Natural killer cell (primary cell): Measurements from ENCODE around the gene COPS3. TPM values are rescaled to one million over a fixed set of nuclear protein-coding genes. Genes with fewer than 3 reads are reported as not detected.

Source experiments
- ATAC-seq, 3 donors: fragments of 150-1000 bp in 2 of 3; fragments of 200-7000 bp in 1 of 3; cut with Tn5 transposase; 1 replicate in 1 of 3; 2 replicates in 2 of 3; pipeline ENCODE4 v1.10.0; 2021; ENCODE audit warnings: mild to moderate bottlenecking in 2 of 3, moderate library complexity in 2 of 3
- DNase-seq, 2 donors: peaks; one replicate each; pipeline versions ENCODE4 v3.0.0 to v3.0.0-alpha.2; 2013 to 2021; ENCODE audit warnings: mixed read lengths in 1 of 2
- H3K27ac ChIP-seq: one replicate; pipeline ENCODE4 v1.5.1; 2013; ENCODE audit warnings: mild to moderate bottlenecking, low read length
- H3K27me3 ChIP-seq: one replicate; pipeline ENCODE4 v1.6.1; 2013; ENCODE audit warnings: low read length; ENCODE audit not compliant: control insufficient read depth, insufficient read depth
- H3K36me3 ChIP-seq: one replicate; pipeline ENCODE4 v1.6.1; 2013; ENCODE audit warnings: low read length; ENCODE audit not compliant: control insufficient read depth, insufficient read depth
- H3K4me1 ChIP-seq: one replicate; pipeline ENCODE4 v1.6.1; 2013; ENCODE audit warnings: low read length; ENCODE audit not compliant: control insufficient read depth, insufficient read depth
- H3K4me3 ChIP-seq: one replicate; pipeline ENCODE4 v1.5.1; 2013; ENCODE audit warnings: low read length
- H3K9me3 ChIP-seq: one replicate; pipeline ENCODE4 v1.6.1; 2013; ENCODE audit warnings: low read length; ENCODE audit not compliant: control insufficient read depth, insufficient read depth
- H3K27ac Mint-ChIP-seq, 2 donors: one replicate each; pipeline ENCODE4 v1.8.0; 2022; ENCODE audit warnings: mild to moderate bottlenecking in 2 of 2, mixed read lengths in 2 of 2, moderate library complexity in 1 of 2
- H3K27me3 Mint-ChIP-seq, 2 donors: one replicate each; pipeline ENCODE4 v1.8.0; 2022; ENCODE audit warnings: low read depth in 2 of 2, mixed read lengths in 2 of 2
- H3K36me3 Mint-ChIP-seq: one replicate; pipeline ENCODE4 v1.8.0; 2022; ENCODE audit warnings: mixed read lengths
- H3K4me1 Mint-ChIP-seq, 2 donors: one replicate each; pipeline ENCODE4 v1.8.0; 2022; ENCODE audit warnings: mixed read lengths in 2 of 2
- H3K4me3 Mint-ChIP-seq: one replicate; pipeline ENCODE4 v1.8.0; 2022; ENCODE audit warnings: mild to moderate bottlenecking, moderate library complexity, mixed read lengths
- H3K9me3 Mint-ChIP-seq, 2 donors: one replicate each; pipeline ENCODE4 v1.8.0; 2022; ENCODE audit warnings: mixed read lengths in 2 of 2
- WGBS: methylation state at CpG from one replicate; pipeline ENCODE4 v1.1.7; 2013; ENCODE audit warnings: missing lambda C conversion rate; ENCODE audit not compliant: insufficient coverage; 5-methylcytosine and 5-hydroxymethylcytosine counted together
- intact Hi-C: fragments of 100-400 bp; cut with micrococcal nuclease; formaldehyde crosslinking; loops from one replicate; pipeline ENCODE4 v1.14.2; 2022
- total RNA-seq, 4 donors: library from RNA; stranded (reverse); fragments of 120-200 nt in 1 of 4; gene quantifications; one replicate each; pipeline versions ENCODE4 v1.2.3 to v1.2.4, GENCODE V29; 2013 to 2022
- TF ChIP-seq, protein P1 (sequence below): fragments of 200-600 bp; IDR thresholded peaks from one replicate; pipeline ENCODE4 v1.8.0; 2022; ENCODE audit warnings: antibody characterized with exemption

Gene COPS3
- total RNA-seq, 3 donors from 2014 or later (not counting 1 experiment from before 2014, with no cell fraction given): 101 to 115 (median 102) TPM

DNA sequence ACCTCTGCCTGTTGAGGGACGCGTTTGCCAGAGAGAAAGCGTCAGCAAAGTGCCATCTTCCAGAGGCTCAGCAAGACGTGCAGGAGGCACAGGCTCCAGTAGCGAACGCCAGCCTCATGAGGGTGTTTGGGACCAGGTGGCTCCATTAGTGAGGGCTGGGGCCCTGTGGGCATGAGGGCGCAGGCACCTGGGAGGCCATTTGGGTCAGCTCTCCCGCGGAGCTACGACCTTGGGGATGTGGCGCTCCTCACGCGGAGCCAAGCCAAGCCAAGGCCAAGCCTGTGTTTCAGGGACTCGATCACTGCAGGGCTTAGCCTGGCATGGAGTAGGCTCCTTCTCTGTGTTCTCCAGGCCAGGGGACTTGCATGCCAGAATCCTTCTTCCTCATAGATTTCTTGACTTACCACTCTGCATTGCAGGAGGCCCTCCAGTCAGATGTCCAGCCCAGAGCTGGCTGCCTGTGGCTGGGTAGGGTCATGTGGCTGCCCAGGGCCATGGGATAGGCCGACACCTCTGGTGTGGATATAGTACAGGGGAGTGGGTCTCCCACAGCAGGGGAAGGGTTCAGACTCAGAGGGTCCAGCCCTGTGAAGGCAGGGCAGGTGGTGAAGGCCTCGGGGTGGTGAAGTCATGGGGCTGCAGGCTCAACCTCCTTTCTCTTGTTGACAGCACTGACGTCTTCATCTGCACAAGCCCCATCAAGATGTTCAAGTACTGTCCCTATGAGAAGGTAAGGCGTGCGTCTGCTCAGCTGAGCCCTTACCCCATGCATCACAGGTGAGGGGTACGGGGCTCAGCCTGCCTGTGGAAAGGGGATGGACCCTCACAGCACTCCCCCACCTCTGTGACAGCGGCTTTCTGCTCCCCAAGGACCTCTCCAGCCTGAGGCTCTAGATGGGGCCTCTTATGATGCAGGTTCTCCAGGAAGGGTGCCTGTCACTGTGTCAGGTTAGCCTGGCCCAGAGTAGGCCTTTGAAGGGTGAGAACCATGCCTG, 41.8 kb upstream of the COPS3 start:
- H3K9me3 Mint-ChIP-seq: no peaks in the 10 kb centered on the region
- H3K27ac Mint-ChIP-seq: no peak overlapping the region
- peaks cover under 1% of the 10 kb centered on the region for H3K4me1 ChIP-seq
- no peaks in the 10 kb centered on the region for H3K36me3 Mint-ChIP-seq
- no peak overlapping the region for H3K4me3 Mint-ChIP-seq
- DNase-seq: no peak
- no peak overlapping the region for H3K4me3 ChIP-seq
- H3K27me3 ChIP-seq: no peaks in the 10 kb centered on the region
- H3K4me1 Mint-ChIP-seq: no peaks in the 10 kb centered on the region
- H3K27ac ChIP-seq: no peak overlapping the region
- no peaks in the 10 kb centered on the region for H3K9me3 ChIP-seq
- no peaks in the 10 kb centered on the region for H3K27me3 Mint-ChIP-seq
- H3K36me3 ChIP-seq: no peaks in the 10 kb centered on the region
- intact Hi-C loops: no loop called here
- TF ChIP-seq, protein P1, sequence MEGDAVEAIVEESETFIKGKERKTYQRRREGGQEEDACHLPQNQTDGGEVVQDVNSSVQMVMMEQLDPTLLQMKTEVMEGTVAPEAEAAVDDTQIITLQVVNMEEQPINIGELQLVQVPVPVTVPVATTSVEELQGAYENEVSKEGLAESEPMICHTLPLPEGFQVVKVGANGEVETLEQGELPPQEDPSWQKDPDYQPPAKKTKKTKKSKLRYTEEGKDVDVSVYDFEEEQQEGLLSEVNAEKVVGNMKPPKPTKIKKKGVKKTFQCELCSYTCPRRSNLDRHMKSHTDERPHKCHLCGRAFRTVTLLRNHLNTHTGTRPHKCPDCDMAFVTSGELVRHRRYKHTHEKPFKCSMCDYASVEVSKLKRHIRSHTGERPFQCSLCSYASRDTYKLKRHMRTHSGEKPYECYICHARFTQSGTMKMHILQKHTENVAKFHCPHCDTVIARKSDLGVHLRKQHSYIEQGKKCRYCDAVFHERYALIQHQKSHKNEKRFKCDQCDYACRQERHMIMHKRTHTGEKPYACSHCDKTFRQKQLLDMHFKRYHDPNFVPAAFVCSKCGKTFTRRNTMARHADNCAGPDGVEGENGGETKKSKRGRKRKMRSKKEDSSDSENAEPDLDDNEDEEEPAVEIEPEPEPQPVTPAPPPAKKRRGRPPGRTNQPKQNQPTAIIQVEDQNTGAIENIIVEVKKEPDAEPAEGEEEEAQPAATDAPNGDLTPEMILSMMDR: no peak
- no peak for ATAC-seq
- WGBS: 94% methylated on average over 21 of the region's 21 CpGs

DNA sequence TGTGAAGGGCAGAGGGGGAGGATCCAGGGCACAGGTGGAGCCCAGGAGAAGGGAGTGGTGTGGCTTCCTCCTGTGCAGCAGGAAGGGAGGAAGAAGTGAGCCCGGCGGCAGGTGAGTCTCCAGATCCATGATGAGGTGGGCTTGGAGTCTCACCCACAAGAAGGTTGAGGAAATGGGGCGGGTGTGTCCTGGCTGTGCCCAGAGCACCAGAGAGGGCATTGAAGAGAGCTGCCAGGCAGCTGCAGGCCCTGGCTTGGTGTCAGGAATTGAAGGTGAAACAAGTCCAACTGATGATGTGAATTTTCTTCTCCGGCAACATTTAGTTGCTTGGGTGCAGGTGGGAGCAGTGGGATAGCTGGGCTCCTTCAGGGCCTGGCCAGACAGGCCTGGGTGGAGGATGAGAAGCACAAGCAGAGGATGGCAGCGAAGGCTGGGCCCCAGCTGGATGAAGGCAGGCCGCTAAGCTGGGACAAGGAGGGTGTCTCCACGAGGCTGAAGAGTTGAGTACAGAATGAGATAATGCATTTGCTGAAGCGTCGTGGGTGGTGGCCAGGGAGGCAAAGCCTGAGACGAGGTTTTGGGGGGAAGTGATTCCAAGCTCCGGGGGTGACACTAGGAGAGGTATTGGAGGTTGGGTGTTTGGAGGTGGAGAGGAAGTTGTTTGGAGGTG, 40.4 kb upstream of the COPS3 start:
- TF ChIP-seq, protein P1: no peak
- Histone ChIP-seq H3K4me3 (no peak overlapping the region), H3K27me3 (no peaks in the 10 kb centered on the region), H3K27ac (no peak overlapping the region), H3K4me1 (peaks cover 7% of the 10 kb centered on the region), H3K9me3 (no peaks in the 10 kb centered on the region), H3K36me3 (no peaks in the 10 kb centered on the region)
- Mint-ChIP-seq H3K27me3 (no peaks in the 10 kb centered on the region), H3K4me3 (no peak overlapping the region), H3K9me3 (no peaks in the 10 kb centered on the region), H3K27ac (no peak overlapping the region), H3K4me1 (no peaks in the 10 kb centered on the region), H3K36me3 (no peaks in the 10 kb centered on the region)
- no peak for ATAC-seq
- DNase-seq: no peak
- intact Hi-C loops: no loop called here
- WGBS: 89% methylated on average over 11 of the region's 11 CpGs

GRCh38 chr17:17320911-17321220, 39.8 kb upstream of the COPS3 start:
- no peaks in the 10 kb centered on the region for H3K27me3 ChIP-seq
- Mint-ChIP-seq H3K9me3 (no peaks in the 10 kb centered on the region), H3K4me3 (no peak overlapping the region), H3K27ac (no peak overlapping the region), H3K36me3 (no peaks in the 10 kb centered on the region), H3K27me3 (no peaks in the 10 kb centered on the region), H3K4me1 (no peaks in the 10 kb centered on the region)
- DNase-seq (no peak), ATAC-seq (no peak)
- 98% methylated on average over 10 of the region's 10 CpGs for WGBS
- peaks cover 7% of the 10 kb centered on the region for H3K4me1 ChIP-seq
- no peak overlapping the region for H3K27ac ChIP-seq
- no peak overlapping the region for H3K4me3 ChIP-seq
- H3K36me3 ChIP-seq: no peaks in the 10 kb centered on the region
- no peaks in the 10 kb centered on the region for H3K9me3 ChIP-seq
- TF ChIP-seq, protein P1: no peak
- intact Hi-C loops: no loop called here
